HEK293 (cell line): ENCODE results near the gene MTRFR.
A peak's percentile ranks its signal among the peaks of the same experiment; 100 is the strongest.

Source experiments
- KLF16 ChIP-seq: fragments of 450-650 bp; formaldehyde crosslinking; IDR thresholded peaks from 2 replicates; pipeline ENCODE4 v1.5.1; 2017; ENCODE audit warnings: missing biosample characterization, missing genetic modification characterization
- SP7 ChIP-seq: fragments of 450-650 bp; formaldehyde crosslinking; IDR thresholded peaks from 2 replicates; pipeline ENCODE4 v1.5.1; 2016; ENCODE audit warnings: missing biosample characterization, missing genetic modification characterization
- ZIC2 ChIP-seq: fragments of 450-650 bp; formaldehyde crosslinking; IDR thresholded peaks from 2 replicates; pipeline ENCODE4 v1.5.1; 2016; ENCODE audit warnings: missing biosample characterization, missing genetic modification characterization
- ZNF112 ChIP-seq: fragments of 450-650 bp; formaldehyde crosslinking; IDR thresholded peaks from 2 replicates; pipeline ENCODE4 v1.5.0; 2017; ENCODE audit warnings: missing biosample characterization, missing genetic modification characterization
- ZNF157 ChIP-seq: fragments of 450-650 bp; formaldehyde crosslinking; IDR thresholded peaks from 2 replicates; pipeline ENCODE4 v1.5.1; 2016; ENCODE audit warnings: missing biosample characterization, missing genetic modification characterization
- ZNF2 ChIP-seq: fragments of 450-650 bp; formaldehyde crosslinking; IDR thresholded peaks from 2 replicates; pipeline ENCODE4 v1.5.1; 2016; ENCODE audit warnings: missing biosample characterization, missing genetic modification characterization
- ZNF391 ChIP-seq: fragments of 450-650 bp; formaldehyde crosslinking; IDR thresholded peaks from 2 replicates; pipeline ENCODE4 v1.5.1; 2016; ENCODE audit warnings: low read depth, missing biosample characterization, missing genetic modification characterization, borderline replicate concordance
- ZNF426 ChIP-seq: fragments of 450-650 bp; formaldehyde crosslinking; IDR thresholded peaks from 2 replicates; pipeline ENCODE4 v1.5.1; 2017; ENCODE audit warnings: missing biosample characterization, missing genetic modification characterization, mild to moderate bottlenecking, inconsistent platforms, moderate library complexity
- ZNF670 ChIP-seq: fragments of 450-650 bp; formaldehyde crosslinking; IDR thresholded peaks from 2 replicates; pipeline ENCODE4 v1.5.1; 2016; ENCODE audit warnings: missing biosample characterization, missing genetic modification characterization, low read depth
- ZSCAN16 ChIP-seq: fragments of 450-650 bp; formaldehyde crosslinking; IDR thresholded peaks from 2 replicates; pipeline ENCODE4 v1.5.1; 2016; ENCODE audit warnings: missing biosample characterization, missing genetic modification characterization
- TF ChIP-seq, protein P1 (sequence below): fragments of 450-650 bp; formaldehyde crosslinking; IDR thresholded peaks from 2 replicates; pipeline ENCODE4 v1.5.1; 2016; ENCODE audit warnings: missing biosample characterization, missing genetic modification characterization
- TF ChIP-seq, protein P2 (sequence below): fragments of 450-650 bp; formaldehyde crosslinking; IDR thresholded peaks from 2 replicates; pipeline ENCODE4 v1.5.1; 2016; ENCODE audit warnings: missing biosample characterization, missing genetic modification characterization
- TF ChIP-seq, protein P3 (sequence below): fragments of 450-650 bp; formaldehyde crosslinking; IDR thresholded peaks from 2 replicates; pipeline ENCODE4 v1.5.1; 2016; ENCODE audit warnings: missing biosample characterization, missing genetic modification characterization
- TF ChIP-seq, protein P4 (sequence below): fragments of 450-650 bp; formaldehyde crosslinking; IDR thresholded peaks from 2 replicates; pipeline ENCODE4 v1.5.1; 2016; ENCODE audit warnings: missing biosample characterization, missing genetic modification characterization
- TF ChIP-seq, protein P5 (sequence below): fragments of 450-650 bp; formaldehyde crosslinking; IDR thresholded peaks from 2 replicates; pipeline ENCODE4 v1.5.1; 2016; ENCODE audit warnings: missing biosample characterization, missing genetic modification characterization, low read depth
- TF ChIP-seq, protein P6 (sequence below): fragments of 450-650 bp; formaldehyde crosslinking; IDR thresholded peaks from 2 replicates; pipeline ENCODE4 v1.5.1; 2016; ENCODE audit warnings: missing biosample characterization, missing genetic modification characterization
- TF ChIP-seq, protein P7 (sequence below): fragments of 450-650 bp; IDR thresholded peaks from 2 replicates; pipeline ENCODE4 v1.5.1; 2018; ENCODE audit warnings: missing biosample characterization, mild to moderate bottlenecking, missing genetic modification characterization
- TF ChIP-seq, protein P8 (sequence below): fragments of 450-650 bp; formaldehyde crosslinking; IDR thresholded peaks from 2 replicates; pipeline ENCODE4 v1.5.1; 2017; ENCODE audit warnings: missing biosample characterization, missing genetic modification characterization

The MTRFR gene

DNA sequence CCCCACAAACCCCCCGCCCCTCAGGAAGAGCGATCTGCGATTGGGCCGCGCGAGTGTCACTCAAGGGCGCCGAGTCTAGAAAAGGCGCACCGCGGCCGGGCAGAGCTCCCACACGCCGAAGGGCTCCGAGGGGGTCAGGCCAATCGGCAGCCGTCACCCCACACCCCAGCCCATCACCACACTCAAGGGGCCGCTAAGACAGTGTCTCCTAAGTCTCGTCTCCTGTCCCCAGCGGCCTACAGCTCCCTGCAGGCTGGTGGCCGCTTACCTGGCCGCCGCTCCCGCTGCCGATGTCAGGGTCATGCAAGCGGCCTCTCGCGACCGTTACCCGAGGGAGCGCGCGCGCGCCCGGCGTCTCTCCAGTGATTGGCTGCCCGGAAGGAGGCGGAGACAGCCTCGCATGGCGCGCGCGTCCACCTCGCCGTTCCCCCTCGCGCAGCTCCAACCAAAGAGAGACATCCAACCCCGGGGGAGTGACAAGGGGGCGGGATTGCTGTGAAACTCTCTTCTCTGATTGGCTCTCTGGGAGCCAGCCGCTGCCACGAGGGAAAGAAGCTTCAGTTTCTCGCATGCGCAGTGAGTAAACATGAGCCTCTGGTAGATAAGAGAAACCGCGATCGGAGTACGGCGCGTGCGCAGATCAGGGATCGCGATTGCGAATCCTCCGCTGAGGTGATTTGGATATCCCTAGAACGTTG lies at the start of gene MTRFR, which contains the start of gene MPHOSPH9 (continued):
- TF ChIP-seq ZSCAN16 (tag by site-specific recombination): 0 out of 2 replicates have a peak, but pooled peaks have one; percentile 17
- TF ChIP-seq, protein P1, sequence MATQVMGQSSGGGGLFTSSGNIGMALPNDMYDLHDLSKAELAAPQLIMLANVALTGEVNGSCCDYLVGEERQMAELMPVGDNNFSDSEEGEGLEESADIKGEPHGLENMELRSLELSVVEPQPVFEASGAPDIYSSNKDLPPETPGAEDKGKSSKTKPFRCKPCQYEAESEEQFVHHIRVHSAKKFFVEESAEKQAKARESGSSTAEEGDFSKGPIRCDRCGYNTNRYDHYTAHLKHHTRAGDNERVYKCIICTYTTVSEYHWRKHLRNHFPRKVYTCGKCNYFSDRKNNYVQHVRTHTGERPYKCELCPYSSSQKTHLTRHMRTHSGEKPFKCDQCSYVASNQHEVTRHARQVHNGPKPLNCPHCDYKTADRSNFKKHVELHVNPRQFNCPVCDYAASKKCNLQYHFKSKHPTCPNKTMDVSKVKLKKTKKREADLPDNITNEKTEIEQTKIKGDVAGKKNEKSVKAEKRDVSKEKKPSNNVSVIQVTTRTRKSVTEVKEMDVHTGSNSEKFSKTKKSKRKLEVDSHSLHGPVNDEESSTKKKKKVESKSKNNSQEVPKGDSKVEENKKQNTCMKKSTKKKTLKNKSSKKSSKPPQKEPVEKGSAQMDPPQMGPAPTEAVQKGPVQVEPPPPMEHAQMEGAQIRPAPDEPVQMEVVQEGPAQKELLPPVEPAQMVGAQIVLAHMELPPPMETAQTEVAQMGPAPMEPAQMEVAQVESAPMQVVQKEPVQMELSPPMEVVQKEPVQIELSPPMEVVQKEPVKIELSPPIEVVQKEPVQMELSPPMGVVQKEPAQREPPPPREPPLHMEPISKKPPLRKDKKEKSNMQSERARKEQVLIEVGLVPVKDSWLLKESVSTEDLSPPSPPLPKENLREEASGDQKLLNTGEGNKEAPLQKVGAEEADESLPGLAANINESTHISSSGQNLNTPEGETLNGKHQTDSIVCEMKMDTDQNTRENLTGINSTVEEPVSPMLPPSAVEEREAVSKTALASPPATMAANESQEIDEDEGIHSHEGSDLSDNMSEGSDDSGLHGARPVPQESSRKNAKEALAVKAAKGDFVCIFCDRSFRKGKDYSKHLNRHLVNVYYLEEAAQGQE (tag by site-specific recombination): peak; percentile 68
- TF ChIP-seq, protein P2, sequence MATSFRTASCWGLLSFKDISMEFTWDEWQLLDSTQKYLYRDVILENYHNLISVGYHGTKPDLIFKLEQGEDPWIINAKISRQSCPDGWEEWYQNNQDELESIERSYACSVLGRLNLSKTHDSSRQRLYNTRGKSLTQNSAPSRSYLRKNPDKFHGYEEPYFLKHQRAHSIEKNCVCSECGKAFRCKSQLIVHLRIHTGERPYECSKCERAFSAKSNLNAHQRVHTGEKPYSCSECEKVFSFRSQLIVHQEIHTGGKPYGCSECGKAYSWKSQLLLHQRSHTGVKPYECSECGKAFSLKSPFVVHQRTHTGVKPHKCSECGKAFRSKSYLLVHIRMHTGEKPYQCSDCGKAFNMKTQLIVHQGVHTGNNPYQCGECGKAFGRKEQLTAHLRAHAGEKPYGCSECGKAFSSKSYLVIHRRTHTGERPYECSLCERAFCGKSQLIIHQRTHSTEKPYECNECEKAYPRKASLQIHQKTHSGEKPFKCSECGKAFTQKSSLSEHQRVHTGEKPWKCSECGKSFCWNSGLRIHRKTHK (tag by site-specific recombination): no peak
- TF ChIP-seq, protein P3, sequence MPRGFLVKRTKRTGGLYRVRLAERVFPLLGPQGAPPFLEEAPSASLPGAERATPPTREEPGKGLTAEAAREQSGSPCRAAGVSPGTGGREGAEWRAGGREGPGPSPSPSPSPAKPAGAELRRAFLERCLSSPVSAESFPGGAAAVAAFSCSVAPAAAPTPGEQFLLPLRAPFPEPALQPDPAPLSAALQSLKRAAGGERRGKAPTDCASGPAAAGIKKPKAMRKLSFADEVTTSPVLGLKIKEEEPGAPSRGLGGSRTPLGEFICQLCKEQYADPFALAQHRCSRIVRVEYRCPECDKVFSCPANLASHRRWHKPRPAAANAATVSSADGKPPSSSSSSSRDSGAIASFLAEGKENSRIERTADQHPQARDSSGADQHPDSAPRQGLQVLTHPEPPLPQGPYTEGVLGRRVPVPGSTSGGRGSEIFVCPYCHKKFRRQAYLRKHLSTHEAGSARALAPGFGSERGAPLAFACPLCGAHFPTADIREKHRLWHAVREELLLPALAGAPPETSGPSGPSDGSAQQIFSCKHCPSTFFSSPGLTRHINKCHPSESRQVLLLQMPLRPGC (tag by site-specific recombination): peak; percentile 95
- TF ChIP-seq, protein P4, sequence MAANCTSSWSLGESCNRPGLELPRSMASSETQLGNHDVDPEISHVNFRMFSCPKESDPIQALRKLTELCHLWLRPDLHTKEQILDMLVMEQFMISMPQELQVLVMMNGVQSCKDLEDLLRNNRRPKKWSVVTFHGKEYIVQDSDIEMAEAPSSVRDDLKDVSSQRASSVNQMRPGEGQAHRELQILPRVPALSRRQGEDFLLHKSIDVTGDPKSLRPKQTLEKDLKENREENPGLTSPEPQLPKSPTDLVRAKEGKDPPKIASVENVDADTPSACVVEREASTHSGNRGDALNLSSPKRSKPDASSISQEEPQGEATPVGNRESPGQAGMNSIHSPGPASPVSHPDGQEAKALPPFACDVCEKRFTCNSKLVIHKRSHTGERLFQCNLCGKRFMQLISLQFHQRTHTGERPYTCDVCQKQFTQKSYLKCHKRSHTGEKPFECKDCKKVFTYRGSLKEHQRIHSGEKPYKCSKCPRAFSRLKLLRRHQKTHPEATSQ (tag by site-specific recombination): peak; percentile 98
- peak; percentile 52 for TF ChIP-seq ZIC2
- TF ChIP-seq, protein P5, sequence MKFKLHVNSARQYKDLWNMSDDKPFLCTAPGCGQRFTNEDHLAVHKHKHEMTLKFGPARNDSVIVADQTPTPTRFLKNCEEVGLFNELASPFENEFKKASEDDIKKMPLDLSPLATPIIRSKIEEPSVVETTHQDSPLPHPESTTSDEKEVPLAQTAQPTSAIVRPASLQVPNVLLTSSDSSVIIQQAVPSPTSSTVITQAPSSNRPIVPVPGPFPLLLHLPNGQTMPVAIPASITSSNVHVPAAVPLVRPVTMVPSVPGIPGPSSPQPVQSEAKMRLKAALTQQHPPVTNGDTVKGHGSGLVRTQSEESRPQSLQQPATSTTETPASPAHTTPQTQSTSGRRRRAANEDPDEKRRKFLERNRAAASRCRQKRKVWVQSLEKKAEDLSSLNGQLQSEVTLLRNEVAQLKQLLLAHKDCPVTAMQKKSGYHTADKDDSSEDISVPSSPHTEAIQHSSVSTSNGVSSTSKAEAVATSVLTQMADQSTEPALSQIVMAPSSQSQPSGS (tag by site-specific recombination): no peak
- TF ChIP-seq ZNF157 (tag by site-specific recombination): no peak
- peak; percentile 98 for TF ChIP-seq KLF16 (tag by site-specific recombination)
- TF ChIP-seq ZNF670: no peak
- TF ChIP-seq ZNF426 (tag by site-specific recombination): no peak
- TF ChIP-seq SP7 (tag by site-specific recombination): peak; percentile 96
- TF ChIP-seq ZNF2 (tag by site-specific recombination): peak; percentile 99
- TF ChIP-seq, protein P6, sequence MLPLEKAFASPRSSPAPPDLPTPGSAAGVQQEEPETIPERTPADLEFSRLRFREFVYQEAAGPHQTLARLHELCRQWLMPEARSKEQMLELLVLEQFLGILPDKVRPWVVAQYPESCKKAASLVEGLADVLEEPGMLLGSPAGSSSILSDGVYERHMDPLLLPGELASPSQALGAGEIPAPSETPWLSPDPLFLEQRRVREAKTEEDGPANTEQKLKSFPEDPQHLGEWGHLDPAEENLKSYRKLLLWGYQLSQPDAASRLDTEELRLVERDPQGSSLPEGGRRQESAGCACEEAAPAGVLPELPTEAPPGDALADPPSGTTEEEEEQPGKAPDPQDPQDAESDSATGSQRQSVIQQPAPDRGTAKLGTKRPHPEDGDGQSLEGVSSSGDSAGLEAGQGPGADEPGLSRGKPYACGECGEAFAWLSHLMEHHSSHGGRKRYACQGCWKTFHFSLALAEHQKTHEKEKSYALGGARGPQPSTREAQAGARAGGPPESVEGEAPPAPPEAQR (tag by site-specific recombination): peak; percentile 41; the same call in 1 of the 2 replicates
- peak; percentile 100 for TF ChIP-seq ZNF391 (tag by site-specific recombination)
- TF ChIP-seq, protein P7, sequence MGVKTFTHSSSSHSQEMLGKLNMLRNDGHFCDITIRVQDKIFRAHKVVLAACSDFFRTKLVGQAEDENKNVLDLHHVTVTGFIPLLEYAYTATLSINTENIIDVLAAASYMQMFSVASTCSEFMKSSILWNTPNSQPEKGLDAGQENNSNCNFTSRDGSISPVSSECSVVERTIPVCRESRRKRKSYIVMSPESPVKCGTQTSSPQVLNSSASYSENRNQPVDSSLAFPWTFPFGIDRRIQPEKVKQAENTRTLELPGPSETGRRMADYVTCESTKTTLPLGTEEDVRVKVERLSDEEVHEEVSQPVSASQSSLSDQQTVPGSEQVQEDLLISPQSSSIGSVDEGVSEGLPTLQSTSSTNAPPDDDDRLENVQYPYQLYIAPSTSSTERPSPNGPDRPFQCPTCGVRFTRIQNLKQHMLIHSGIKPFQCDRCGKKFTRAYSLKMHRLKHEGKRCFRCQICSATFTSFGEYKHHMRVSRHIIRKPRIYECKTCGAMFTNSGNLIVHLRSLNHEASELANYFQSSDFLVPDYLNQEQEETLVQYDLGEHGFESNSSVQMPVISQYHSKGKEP (tag by site-specific recombination): peak; percentile 43; the same call in 1 of the 2 replicates
- TF ChIP-seq ZNF112: no peak
- TF ChIP-seq, protein P8, sequence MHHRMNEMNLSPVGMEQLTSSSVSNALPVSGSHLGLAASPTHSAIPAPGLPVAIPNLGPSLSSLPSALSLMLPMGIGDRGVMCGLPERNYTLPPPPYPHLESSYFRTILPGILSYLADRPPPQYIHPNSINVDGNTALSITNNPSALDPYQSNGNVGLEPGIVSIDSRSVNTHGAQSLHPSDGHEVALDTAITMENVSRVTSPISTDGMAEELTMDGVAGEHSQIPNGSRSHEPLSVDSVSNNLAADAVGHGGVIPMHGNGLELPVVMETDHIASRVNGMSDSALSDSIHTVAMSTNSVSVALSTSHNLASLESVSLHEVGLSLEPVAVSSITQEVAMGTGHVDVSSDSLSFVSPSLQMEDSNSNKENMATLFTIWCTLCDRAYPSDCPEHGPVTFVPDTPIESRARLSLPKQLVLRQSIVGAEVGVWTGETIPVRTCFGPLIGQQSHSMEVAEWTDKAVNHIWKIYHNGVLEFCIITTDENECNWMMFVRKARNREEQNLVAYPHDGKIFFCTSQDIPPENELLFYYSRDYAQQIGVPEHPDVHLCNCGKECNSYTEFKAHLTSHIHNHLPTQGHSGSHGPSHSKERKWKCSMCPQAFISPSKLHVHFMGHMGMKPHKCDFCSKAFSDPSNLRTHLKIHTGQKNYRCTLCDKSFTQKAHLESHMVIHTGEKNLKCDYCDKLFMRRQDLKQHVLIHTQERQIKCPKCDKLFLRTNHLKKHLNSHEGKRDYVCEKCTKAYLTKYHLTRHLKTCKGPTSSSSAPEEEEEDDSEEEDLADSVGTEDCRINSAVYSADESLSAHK (tag by site-specific recombination): peak; percentile 73
